ENCODE data around the gene PCBP3.

Gene PCBP3

GRCh38 chr21:45980271-45980670 lies 336.7 kb downstream of the PCBP3 start:
- peak overlapping the region in 1 of 2 experiments; percentile 8 for H3K18ac ChIP-seq (ENCODE audit: low read depth in 1 of 2, low read length in 2 of 2)
- H2BK5ac ChIP-seq (ENCODE audit: low read depth, low read length, poor library complexity, severe bottlenecking): no peak overlapping the region
- H3K79me1 ChIP-seq (replicated peaks; ENCODE audit: low read length, poor library complexity, severe bottlenecking): peaks cover 2% of the 10 kb centered on the region
- H3K36me3 ChIP-seq (ENCODE audit: control insufficient read depth in 1 of 2, insufficient read depth in 2 of 2, low read depth in 1 of 2, low read length in 2 of 2): peaks cover 22 to 28% of the 10 kb centered on the region in 2 experiments
- WGBS: 85% methylated on average over 2 of the region's 2 CpGs
- H4K8ac ChIP-seq (ENCODE audit: low read length): no peak overlapping the region
- H3K4ac ChIP-seq (ENCODE audit: low read depth in 1 of 2, low read length in 2 of 2): peak overlapping the region in 1 of 2 experiments; percentile 47
- no peak overlapping the region for H3K4me2 ChIP-seq (ENCODE audit: low read length, poor library complexity, severe bottlenecking)
- H2BK120ac ChIP-seq (ENCODE audit: low read depth, low read length): no peak overlapping the region
- H4K91ac ChIP-seq (ENCODE audit: low read length): no peak overlapping the region
- no peak for DNase-seq
- no peak overlapping the region for H2BK15ac ChIP-seq (ENCODE audit: low read depth, poor library complexity, severe bottlenecking)
- peak overlapping the region; percentile 88 for H3K9ac ChIP-seq (ENCODE audit: low read length)
- peaks cover 38% of the 10 kb centered on the region for H3K4me1 ChIP-seq (ENCODE audit: control insufficient read depth, insufficient read depth, low read depth, low read length)
- peak overlapping the region in 1 of 2 experiments; percentile 21 for H2BK12ac ChIP-seq (ENCODE audit: low read length in 2 of 2)
- H3K9me3 ChIP-seq (ENCODE audit: control insufficient read depth, low read length): no peaks in the 10 kb centered on the region
- no peaks in the 10 kb centered on the region for H3K27me3 ChIP-seq (ENCODE audit: control insufficient read depth in 1 of 2, insufficient read depth in 1 of 2, low read length in 2 of 2)
- H2AFZ ChIP-seq (ENCODE audit: low read depth, low read length): no peak overlapping the region
- peak overlapping the region; percentile 20 for H2AK5ac ChIP-seq (ENCODE audit: low read length, severe bottlenecking)
- no peak overlapping the region for H3K23ac ChIP-seq (ENCODE audit: low read length in 2 of 2)
- no peak overlapping the region for H3K27ac ChIP-seq (ENCODE audit: low read length, poor library complexity, severe bottlenecking)
- peak overlapping the region in 1 of 2 experiments; percentile 81 for H3K4me3 ChIP-seq (ENCODE audit: insufficient read depth in 1 of 2, low read depth in 1 of 2, low read length in 2 of 2)
- H3K14ac ChIP-seq (ENCODE audit: low read length in 2 of 2): no peak overlapping the region

DNA sequence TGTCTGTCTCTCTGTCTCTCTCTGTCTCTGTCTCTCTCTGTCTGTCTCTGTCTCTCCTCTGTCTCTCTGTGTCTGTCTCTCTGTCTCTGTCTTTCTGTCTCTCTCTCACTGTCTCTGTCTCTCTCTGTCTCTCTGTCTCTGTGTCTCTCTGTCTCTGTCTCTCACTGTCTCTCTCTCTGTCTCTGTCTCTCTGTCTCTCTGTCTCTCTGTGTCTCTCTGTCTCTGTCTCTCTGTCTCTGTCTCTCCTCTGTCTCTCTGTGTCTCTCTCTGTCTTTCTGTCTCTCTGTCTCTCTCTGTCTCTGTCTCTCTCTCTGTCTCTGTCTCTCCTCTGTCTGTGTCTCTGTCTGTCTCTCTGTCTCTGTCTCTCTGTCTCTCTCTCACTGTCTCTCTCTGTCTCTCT lies 337.2 kb downstream of the PCBP3 start:
- no peak overlapping the region for H2BK5ac ChIP-seq (ENCODE audit: low read depth, low read length, poor library complexity, severe bottlenecking)
- H3K18ac ChIP-seq (ENCODE audit: low read depth in 1 of 2, low read length in 2 of 2): peak overlapping the region; percentile 60 to 97
- H3K9me3 ChIP-seq (ENCODE audit: control insufficient read depth, low read length): no peaks in the 10 kb centered on the region
- H3K14ac ChIP-seq (ENCODE audit: low read length in 2 of 2): no peak overlapping the region
- H3K27me3 ChIP-seq (ENCODE audit: control insufficient read depth in 1 of 2, insufficient read depth in 1 of 2, low read length in 2 of 2): no peaks in the 10 kb centered on the region
- H3K4ac ChIP-seq (ENCODE audit: low read depth in 1 of 2, low read length in 2 of 2): peak overlapping the region in 1 of 2 experiments; percentile 71
- DNase-seq: no peak
- peak overlapping the region; percentile 88 for H3K9ac ChIP-seq (ENCODE audit: low read length)
- no peak overlapping the region for H2BK120ac ChIP-seq (ENCODE audit: low read depth, low read length)
- no peak overlapping the region for H2BK15ac ChIP-seq (ENCODE audit: low read depth, poor library complexity, severe bottlenecking)
- no peak overlapping the region for H2AFZ ChIP-seq (ENCODE audit: low read depth, low read length)
- H3K4me1 ChIP-seq (ENCODE audit: control insufficient read depth, insufficient read depth, low read depth, low read length): peaks cover 36% of the 10 kb centered on the region
- no peak overlapping the region for H4K91ac ChIP-seq (ENCODE audit: low read length)
- H3K36me3 ChIP-seq (ENCODE audit: control insufficient read depth in 1 of 2, insufficient read depth in 2 of 2, low read depth in 1 of 2, low read length in 2 of 2): peaks cover 26 to 32% of the 10 kb centered on the region in 2 experiments
- peak overlapping the region in 1 of 2 experiments; percentile 81 for H3K4me3 ChIP-seq (ENCODE audit: insufficient read depth in 1 of 2, low read depth in 1 of 2, low read length in 2 of 2)
- H3K79me1 ChIP-seq (replicated peaks; ENCODE audit: low read length, poor library complexity, severe bottlenecking): peaks cover 2% of the 10 kb centered on the region
- peak overlapping the region; percentile 87 for H3K4me2 ChIP-seq (ENCODE audit: low read length, poor library complexity, severe bottlenecking)
- H4K8ac ChIP-seq (ENCODE audit: low read length): no peak overlapping the region
- no peak overlapping the region for H2AK5ac ChIP-seq (ENCODE audit: low read length, severe bottlenecking)
- H3K27ac ChIP-seq (ENCODE audit: low read length, poor library complexity, severe bottlenecking): peak overlapping the region; percentile 86
- H2BK12ac ChIP-seq (ENCODE audit: low read length in 2 of 2): peak overlapping the region in 1 of 2 experiments; percentile 31
- no peak overlapping the region for H3K23ac ChIP-seq (ENCODE audit: low read length in 2 of 2)

DNA sequence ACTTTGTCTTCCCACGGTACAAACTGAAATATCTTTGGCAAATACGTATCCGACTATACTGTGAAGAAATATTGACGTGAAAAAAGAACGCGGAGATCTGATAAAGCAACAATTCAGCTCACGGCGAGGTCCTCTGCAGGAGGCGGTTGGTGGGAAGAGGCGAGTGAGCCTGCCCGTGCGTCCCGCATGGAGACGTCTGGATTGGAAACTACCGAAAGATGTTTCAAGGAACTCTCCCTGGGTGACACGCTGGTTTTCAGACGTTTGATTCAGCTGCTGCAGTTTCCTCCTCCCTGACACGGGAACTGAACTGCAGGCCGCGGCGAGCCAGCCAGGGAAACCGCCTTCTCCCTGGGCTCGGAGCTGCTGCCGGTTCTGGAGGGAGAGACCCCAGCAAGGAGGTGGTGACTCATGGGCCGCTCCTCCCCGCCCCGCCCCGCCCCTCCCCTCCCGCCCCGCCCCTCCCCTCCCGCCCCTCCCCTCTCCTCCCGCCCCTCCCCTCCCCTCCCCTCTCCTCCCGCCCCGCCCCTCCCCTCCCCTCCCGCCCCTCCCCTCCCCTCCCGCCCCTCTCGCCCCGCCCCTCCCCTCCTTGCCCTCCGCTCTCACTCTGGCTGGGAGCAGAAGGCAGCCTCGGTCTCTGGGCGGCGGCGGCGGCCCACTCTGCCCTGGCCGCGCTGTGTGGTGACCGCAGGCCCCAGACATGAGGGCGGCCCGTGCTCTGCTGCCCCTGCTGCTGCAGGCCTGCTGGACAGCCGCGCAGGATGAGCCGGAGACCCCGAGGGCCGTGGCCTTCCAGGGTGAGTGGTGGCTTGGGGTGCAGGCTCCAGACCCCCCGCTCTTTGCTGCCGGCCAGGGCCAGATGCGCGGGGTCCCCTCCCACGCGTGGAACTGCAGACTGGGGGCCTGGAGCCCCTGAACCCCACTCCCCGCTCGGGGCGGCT lies 337.9 kb downstream of the PCBP3 start, which contains the start of gene COL6A1:
Gene COL6A1, plus strand, starts transcription at position 620 of the 941 bp plus-strand sequence. Its CDS starts 81 bp downstream, at position 701.
- DNase-seq: peak; percentile 95
- H3K18ac ChIP-seq (ENCODE audit: low read depth in 1 of 2, low read length in 2 of 2): peak within 1 kb of the TSS; percentile 95 to 98
- peak within 1 kb of the TSS; percentile 21 for H4K8ac ChIP-seq (ENCODE audit: low read length)
- peak within 1 kb of the TSS; percentile 98 for H3K9ac ChIP-seq (ENCODE audit: low read length)
- peaks cover 33 to 39% of the 10 kb centered on the region in 2 experiments for H3K36me3 ChIP-seq (ENCODE audit: control insufficient read depth in 1 of 2, insufficient read depth in 2 of 2, low read depth in 1 of 2, low read length in 2 of 2)
- peak within 1 kb of the TSS; percentile 38 for H2BK5ac ChIP-seq (ENCODE audit: low read depth, low read length, poor library complexity, severe bottlenecking)
- peak within 1 kb of the TSS; percentile 91 for H4K91ac ChIP-seq (ENCODE audit: low read length)
- H3K27me3 ChIP-seq (ENCODE audit: control insufficient read depth in 1 of 2, insufficient read depth in 1 of 2, low read length in 2 of 2): no peaks in the 10 kb centered on the region
- H2BK15ac ChIP-seq (ENCODE audit: low read depth, poor library complexity, severe bottlenecking): peak within 1 kb of the TSS; percentile 76
- whole genome bisulfite sequencing: 1% methylated on average over 44 of the region's 63 CpGs
- H3K4ac ChIP-seq (ENCODE audit: low read depth in 1 of 2, low read length in 2 of 2): peak within 1 kb of the TSS; percentile 73 to 85
- H3K4me3 ChIP-seq (ENCODE audit: insufficient read depth in 1 of 2, low read depth in 1 of 2, low read length in 2 of 2): peak within 1 kb of the TSS; percentile 96
- H3K4me2 ChIP-seq (ENCODE audit: low read length, poor library complexity, severe bottlenecking): peak within 1 kb of the TSS; percentile 90
- no peaks in the 10 kb centered on the region for H3K9me3 ChIP-seq (ENCODE audit: control insufficient read depth, low read length)
- peaks cover 4% of the 10 kb centered on the region for H3K79me1 ChIP-seq (replicated peaks; ENCODE audit: low read length, poor library complexity, severe bottlenecking)
- no peak within 1 kb of the TSS for H2AFZ ChIP-seq (ENCODE audit: low read depth, low read length)
- H2AK5ac ChIP-seq (ENCODE audit: low read length, severe bottlenecking): no peak within 1 kb of the TSS
- H2BK120ac ChIP-seq (ENCODE audit: low read depth, low read length): peak within 1 kb of the TSS; percentile 71
- peaks cover 36% of the 10 kb centered on the region for H3K4me1 ChIP-seq (ENCODE audit: control insufficient read depth, insufficient read depth, low read depth, low read length)
- peak within 1 kb of the TSS; percentile 21 to 31 for H2BK12ac ChIP-seq (ENCODE audit: low read length in 2 of 2)
- peak within 1 kb of the TSS; percentile 51 to 87 for H3K23ac ChIP-seq (ENCODE audit: low read length in 2 of 2)
- peak within 1 kb of the TSS; percentile 86 for H3K27ac ChIP-seq (ENCODE audit: low read length, poor library complexity, severe bottlenecking)
- peak within 1 kb of the TSS; percentile 78 to 99 for H3K14ac ChIP-seq (ENCODE audit: low read length in 2 of 2)
